Esophagus muscularis mucosa (tissue), 3 donors: ENCODE results near the gene EPN1.

Experiments used
- CTCF ChIP-seq, 3 experiments: fragments of 200-600 bp in 2 of 3; fragments of 450-650 bp in 1 of 3; sonication (generic) in 2 of 3; IDR thresholded peaks; one replicate each; pipeline ENCODE4 v1.5.1; 2017 to 2019; ENCODE audit warnings: antibody characterized with exemption in 3 of 3, mild to moderate bottlenecking in 2 of 3, moderate library complexity in 1 of 3
- POLR2A ChIP-seq: fragments of 450-650 bp; IDR thresholded peaks from one replicate; pipeline ENCODE4 v1.6.1; 2017; ENCODE audit warnings: antibody characterized with exemption, moderate library complexity, mild to moderate bottlenecking, low read depth

DNA sequence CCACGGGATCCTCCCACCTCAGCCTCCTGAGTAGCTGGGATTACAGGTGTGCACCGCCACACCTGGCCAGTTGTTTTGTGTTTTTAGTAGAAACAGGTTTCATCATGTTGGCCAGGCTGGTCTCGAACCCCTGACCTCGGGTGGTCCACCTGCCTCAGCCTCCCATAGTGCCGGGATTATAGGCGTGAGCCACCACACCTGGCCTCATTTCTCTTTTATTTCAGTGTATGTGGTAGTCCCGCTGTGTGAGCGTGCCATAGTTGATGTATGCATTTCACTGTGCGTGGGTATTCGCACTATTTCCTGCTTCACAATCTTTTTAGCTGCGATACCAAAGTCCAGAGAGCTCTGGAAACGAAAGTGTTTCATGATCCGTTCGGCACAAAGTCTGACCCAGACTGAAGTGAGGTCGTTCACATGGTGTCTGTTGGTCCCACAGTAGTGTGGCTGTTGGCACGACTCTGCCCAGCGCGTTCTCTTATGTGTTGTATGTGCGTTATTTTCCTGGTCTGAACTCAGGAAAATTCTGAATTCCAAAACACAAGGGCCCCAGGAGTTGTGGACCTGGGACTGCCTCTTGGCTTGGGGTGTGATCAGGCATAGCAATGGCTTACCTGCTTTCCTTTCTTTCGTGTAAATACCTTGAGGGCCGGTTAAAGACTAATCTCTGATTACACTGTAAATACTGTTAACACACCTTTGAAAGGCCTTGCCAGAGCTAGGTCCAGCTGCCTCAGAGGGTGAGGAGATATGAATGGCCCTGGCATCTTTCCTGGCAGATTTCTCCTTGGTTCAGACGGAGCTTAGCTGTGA is 8.6 kb downstream of the EPN1 start:
- TF ChIP-seq CTCF (IDR thresholded peaks at IDR 0.05), result no peak
- TF ChIP-seq POLR2A, result no peak
